Measurements from ENCODE around the gene SBF2.
"Not testable (repeated sequence)": the region's sequence is repeated elsewhere in the genome, so short reads cannot be mapped to it uniquely, and the experiment has no call there.

SBF2 gene

GRCh38 chr11:9943386-9944110 is 350.5 kb downstream of the SBF2 start:
- no peak overlapping the region for H3K9ac ChIP-seq (ENCODE audit: low read depth, low read length)
- no peak for DNase-seq

GRCh38 chr11:9941991-9942390 is 352.0 kb downstream of the SBF2 start:
- ATAC-seq (ENCODE audit: insufficient read depth, low read depth): no peak
- Histone ChIP-seq H3K4me3 (ENCODE audit: low read depth in 1 of 2, low read length in 2 of 2) (no peak overlapping the region), H3K36me3 (ENCODE audit: insufficient read depth, low read length) (0 out of 2 replicates have a peak, but pooled peaks cover 7% of the 10 kb centered on the region), H4K20me1 (ENCODE audit: insufficient read depth, low read length) (no peaks in the 10 kb centered on the region), H2AFZ (ENCODE audit: low read depth, low read length) (no peak overlapping the region), H3K9me3 (ENCODE audit: insufficient read depth, low read length, severe bottlenecking) (no peaks in the 10 kb centered on the region), H3K27ac (ENCODE audit: low read length) (no peak overlapping the region), H3K9ac (ENCODE audit: low read depth, low read length) (no peak overlapping the region), H3K4me1 (ENCODE audit: insufficient read depth, low read length) (no peaks in the 10 kb centered on the region), H3K27me3 (ENCODE audit: insufficient read depth, low read length, poor library complexity) (no peaks in the 10 kb centered on the region), H3K4me2 (ENCODE audit: insufficient read depth, low read length) (no peak overlapping the region), H3K79me2 (ENCODE audit: insufficient read depth, low read length) (no peaks in the 10 kb centered on the region)
- DNase-seq: no peak
- no peak for TF ChIP-seq EZH2 (IDR thresholded peaks at IDR 0.05; ENCODE audit: borderline replicate concordance, low read depth, low read length, severe bottlenecking)
- TF ChIP-seq CTCF (IDR thresholded peaks at IDR 0.05; ENCODE audit: borderline replicate concordance, extremely low read depth, low read length, poor library complexity, severe bottlenecking): no peak

More at GRCh38 chr11:9943386-9944110, 350.5 kb downstream of the SBF2 start:
- Histone ChIP-seq H3K27me3 (ENCODE audit: insufficient read depth, low read length, poor library complexity) (no peaks in the 10 kb centered on the region), H2AFZ (ENCODE audit: low read depth, low read length) (no peak overlapping the region), H3K4me1 (ENCODE audit: insufficient read depth, low read length) (no peaks in the 10 kb centered on the region), H3K36me3 (ENCODE audit: insufficient read depth, low read length) (0 out of 2 replicates have a peak, but pooled peaks cover 7% of the 10 kb centered on the region), H3K4me2 (ENCODE audit: insufficient read depth, low read length) (no peak overlapping the region), H3K9me3 (ENCODE audit: insufficient read depth, low read length, severe bottlenecking) (no peaks in the 10 kb centered on the region), H3K4me3 (ENCODE audit: low read depth in 1 of 2, low read length in 2 of 2) (no peak overlapping the region), H4K20me1 (ENCODE audit: insufficient read depth, low read length) (no peaks in the 10 kb centered on the region), H3K27ac (ENCODE audit: low read length) (no peak overlapping the region), H3K79me2 (ENCODE audit: insufficient read depth, low read length) (no peaks in the 10 kb centered on the region)
- no peak for TF ChIP-seq EZH2 (IDR thresholded peaks at IDR 0.05; ENCODE audit: borderline replicate concordance, low read depth, low read length, severe bottlenecking)
- ATAC-seq (ENCODE audit: insufficient read depth, low read depth): no peak

GRCh38 chr11:9939150-9939549 is 354.9 kb downstream of the SBF2 start:
- not testable (repeated sequence) for H4K20me1 ChIP-seq (ENCODE audit: insufficient read depth, low read length); H3K27me3 ChIP-seq (ENCODE audit: insufficient read depth, low read length, poor library complexity); H2AFZ ChIP-seq (ENCODE audit: low read depth, low read length); H3K79me2 ChIP-seq (ENCODE audit: insufficient read depth, low read length); H3K36me3 ChIP-seq (ENCODE audit: insufficient read depth, low read length); H3K4me2 ChIP-seq (ENCODE audit: insufficient read depth, low read length); DNase-seq; H3K9ac ChIP-seq (ENCODE audit: low read depth, low read length); ATAC-seq (ENCODE audit: insufficient read depth, low read depth); H3K4me1 ChIP-seq (ENCODE audit: insufficient read depth, low read length); H3K27ac ChIP-seq (ENCODE audit: low read length); H3K4me3 ChIP-seq (ENCODE audit: low read depth in 1 of 2, low read length in 2 of 2); H3K9me3 ChIP-seq (ENCODE audit: insufficient read depth, low read length, severe bottlenecking)

GRCh38 chr11:9936754-9937153 is 357.3 kb downstream of the SBF2 start:
- DNase-seq (no peak), ATAC-seq (ENCODE audit: insufficient read depth, low read depth) (no peak)
- Histone ChIP-seq H2AFZ (ENCODE audit: low read depth, low read length) (no peak overlapping the region), H3K36me3 (ENCODE audit: insufficient read depth, low read length) (no peaks in the 10 kb centered on the region), H3K27me3 (ENCODE audit: insufficient read depth, low read length, poor library complexity) (no peaks in the 10 kb centered on the region), H3K9me3 (ENCODE audit: insufficient read depth, low read length, severe bottlenecking) (no peaks in the 10 kb centered on the region), H3K4me2 (ENCODE audit: insufficient read depth, low read length) (no peak overlapping the region), H3K4me3 (ENCODE audit: low read depth in 1 of 2, low read length in 2 of 2) (no peak overlapping the region), H3K4me1 (ENCODE audit: insufficient read depth, low read length) (no peaks in the 10 kb centered on the region), H3K79me2 (ENCODE audit: insufficient read depth, low read length) (no peaks in the 10 kb centered on the region), H3K27ac (ENCODE audit: low read length) (no peak overlapping the region), H4K20me1 (ENCODE audit: insufficient read depth, low read length) (no peaks in the 10 kb centered on the region), H3K9ac (ENCODE audit: low read depth, low read length) (no peak overlapping the region)
- TF ChIP-seq EZH2 (IDR thresholded peaks at IDR 0.05; ENCODE audit: borderline replicate concordance, low read depth, low read length, severe bottlenecking): no peak
- TF ChIP-seq CTCF (IDR thresholded peaks at IDR 0.05; ENCODE audit: borderline replicate concordance, extremely low read depth, low read length, poor library complexity, severe bottlenecking): no peak

GRCh38 chr11:9932843-9933242 is 361.2 kb downstream of the SBF2 start:
- not testable (repeated sequence) for H2AFZ ChIP-seq (ENCODE audit: low read depth, low read length); H4K20me1 ChIP-seq (ENCODE audit: insufficient read depth, low read length); H3K27me3 ChIP-seq (ENCODE audit: insufficient read depth, low read length, poor library complexity); H3K9me3 ChIP-seq (ENCODE audit: insufficient read depth, low read length, severe bottlenecking); H3K4me3 ChIP-seq (ENCODE audit: low read depth in 1 of 2, low read length in 2 of 2); H3K36me3 ChIP-seq (ENCODE audit: insufficient read depth, low read length); ATAC-seq (ENCODE audit: insufficient read depth, low read depth); H3K27ac ChIP-seq (ENCODE audit: low read length); H3K9ac ChIP-seq (ENCODE audit: low read depth, low read length); H3K4me1 ChIP-seq (ENCODE audit: insufficient read depth, low read length); DNase-seq; H3K79me2 ChIP-seq (ENCODE audit: insufficient read depth, low read length); H3K4me2 ChIP-seq (ENCODE audit: insufficient read depth, low read length)

- H3K9ac ChIP-seq (ENCODE audit: low read depth, low read length); H3K4me1 ChIP-seq (ENCODE audit: insufficient read depth, low read length); H3K9me3 ChIP-seq (ENCODE audit: insufficient read depth, low read length, severe bottlenecking); H3K27me3 ChIP-seq (ENCODE audit: insufficient read depth, low read length, poor library complexity); H4K20me1 ChIP-seq (ENCODE audit: insufficient read depth, low read length); ATAC-seq (ENCODE audit: insufficient read depth, low read depth); H3K36me3 ChIP-seq (ENCODE audit: insufficient read depth, low read length); H3K79me2 ChIP-seq (ENCODE audit: insufficient read depth, low read length); H2AFZ ChIP-seq (ENCODE audit: low read depth, low read length); H3K4me2 ChIP-seq (ENCODE audit: insufficient read depth, low read length); H3K27ac ChIP-seq (ENCODE audit: low read length); H3K4me3 ChIP-seq (ENCODE audit: low read depth in 1 of 2, low read length in 2 of 2): not testable (repeated sequence)
- peak; percentile 8 for DNase-seq
Measured at GRCh38 chr11:9930562-9931331, 363.3 kb downstream of the SBF2 start.
